Measurements from ENCODE around the gene PRND. TPM values are rescaled to one million over a fixed set of nuclear protein-coding genes. Genes with fewer than 3 reads are reported as not detected.

Gene PRND
- total and polyA plus RNA-seq, 2 experiments from 2014 or later, result 0.10 TPM; not detected in 1

- Histone ChIP-seq H3K79me2 (replicated peaks; ENCODE audit: insufficient read depth) (no peaks in the 10 kb centered on the region), H3K27ac (ENCODE audit: low read depth) (no peak overlapping the region), H3K4me1 (ENCODE audit: insufficient read depth) (peaks cover 9% of the 10 kb centered on the region; the same call in 1 of the 2 replicates), H3K9me2 (ENCODE audit: insufficient read depth) (no peaks in the 10 kb centered on the region), H4K20me1 (replicated peaks; ENCODE audit: insufficient read depth) (no peaks in the 10 kb centered on the region), H3K4me2 (no peak overlapping the region), H3K36me3 (ENCODE audit: insufficient read depth) (no peaks in the 10 kb centered on the region), H3K4me3 (no peak overlapping the region), H3F3A (replicated peaks; ENCODE audit: low read depth) (no peaks in the 10 kb centered on the region), H2AFZ (no peak overlapping the region), H3K27me3 (ENCODE audit: insufficient read depth) (peaks cover 15% of the 10 kb centered on the region)
- Mint-ChIP-seq H3K4me3 (no peak overlapping the region), H3K27ac (no peak overlapping the region), H3K27me3 (ENCODE audit: insufficient read depth, low read depth, poor library complexity) (peaks cover 21% of the 10 kb centered on the region), H3K36me3 (ENCODE audit: low read depth) (no peaks in the 10 kb centered on the region), H3K9me3 (no peaks in the 10 kb centered on the region), H3K4me1 (peaks cover 7% of the 10 kb centered on the region)
- DNase-seq (ENCODE audit: low spot score) (no peak), ATAC-seq (no peak)
- TF ChIP-seq JUNB (IDR thresholded peaks at IDR 0.05; ENCODE audit: unreplicated experiment) (no peak), ZNF114 (CRISPR knock-in tag; IDR thresholded peaks at IDR 0.05) (no peak)
These were observed 43.1 kb downstream of the PRND start for GRCh38 chr20:4764805-4765204.

- no peaks in the 10 kb centered on the region for H3K79me2 ChIP-seq (replicated peaks; ENCODE audit: insufficient read depth)
- no peak overlapping the region for H3K4me3 ChIP-seq
- DNase-seq (ENCODE audit: low spot score) (no peak), ATAC-seq (no peak)
- H3K4me1 Mint-ChIP-seq, result peaks cover 3% of the 10 kb centered on the region; the same call in 2 of the 3 replicates
- H3K36me3 Mint-ChIP-seq (ENCODE audit: low read depth), result no peaks in the 10 kb centered on the region
- no peak overlapping the region for H3K27ac Mint-ChIP-seq
- no peak overlapping the region for H3K4me2 ChIP-seq
- no peaks in the 10 kb centered on the region for H4K20me1 ChIP-seq (replicated peaks; ENCODE audit: insufficient read depth)
- no peak overlapping the region for H2AFZ ChIP-seq
- no peaks in the 10 kb centered on the region for H3K36me3 ChIP-seq (ENCODE audit: insufficient read depth)
- H3K27me3 Mint-ChIP-seq (ENCODE audit: insufficient read depth, low read depth, poor library complexity), result peaks cover 21% of the 10 kb centered on the region
- peaks cover 15% of the 10 kb centered on the region for H3K27me3 ChIP-seq (ENCODE audit: insufficient read depth)
- H3K9me2 ChIP-seq (ENCODE audit: insufficient read depth), result no peaks in the 10 kb centered on the region
- H3K27ac ChIP-seq (ENCODE audit: low read depth), result no peak overlapping the region
- H3K4me1 ChIP-seq (ENCODE audit: insufficient read depth), result peaks cover 5% of the 10 kb centered on the region; the same call in 1 of the 2 replicates
- H3K9me3 Mint-ChIP-seq, result peaks cover 4% of the 10 kb centered on the region; the same call in 1 of the 3 replicates
- no peaks in the 10 kb centered on the region for H3F3A ChIP-seq (replicated peaks; ENCODE audit: low read depth)
- no peak overlapping the region for H3K4me3 Mint-ChIP-seq
- TF ChIP-seq JUNB (IDR thresholded peaks at IDR 0.05; ENCODE audit: unreplicated experiment) (no peak), EZH2phosphoT487 (IDR thresholded peaks at IDR 0.05; ENCODE audit: unreplicated experiment) (no peak), REST (IDR thresholded peaks at IDR 0.05; ENCODE audit: unreplicated experiment) (no peak), STAT1 (IDR thresholded peaks at IDR 0.05; ENCODE audit: unreplicated experiment) (no peak), POLR2AphosphoS5 (IDR thresholded peaks at IDR 0.05; ENCODE audit: low read depth) (no peak), EZH2 (IDR thresholded peaks at IDR 0.05; ENCODE audit: low read depth, unreplicated experiment) (no peak), NANOG (IDR thresholded peaks at IDR 0.05; ENCODE audit: borderline replicate concordance) (no peak), ZNF462 (CRISPR knock-in tag; IDR thresholded peaks at IDR 0.05) (no peak), ETS1 (IDR thresholded peaks at IDR 0.05) (no peak), ZNF114 (CRISPR knock-in tag; IDR thresholded peaks at IDR 0.05) (no peak)
These were observed 44.0 kb downstream of the PRND start for GRCh38 chr20:4765681-4766080.
